Smooth muscle cell (in vitro differentiated cells): Measurements from ENCODE around the gene ANKRD40CL. TPM values are rescaled to one million over a fixed set of nuclear protein-coding genes. Genes with fewer than 3 reads are reported as not detected.

ENCODE experiments used
- DNase-seq: peaks from one replicate; lab custom pipeline; 2025; ENCODE audit not compliant: unreplicated experiment; lab: John Stamatoyannopoulos, UW
- H2AFZ ChIP-seq: fragments of 200-600 bp; sonication (generic); 2 replicates; pipeline ENCODE4 v1.6.0; 2016; ENCODE audit warnings: antibody characterized with exemption, low read depth, mild to moderate bottlenecking
- H3F3A ChIP-seq: fragments of 200-600 bp; sonication (generic); 2 replicates; pipeline ENCODE4 v1.6.0; 2017; ENCODE audit warnings: antibody characterized with exemption, low read depth
- H3K27ac ChIP-seq: fragments of 200-600 bp; sonication (generic); 2 replicates; pipeline ENCODE4 v1.5.1; 2016; ENCODE audit warnings: low read depth, mild to moderate bottlenecking
- H3K27me3 ChIP-seq: fragments of 200-600 bp; sonication (generic); 2 replicates; pipeline ENCODE4 v1.6.1; 2016; ENCODE audit warnings: low read depth, mild to moderate bottlenecking
- H3K36me3 ChIP-seq: fragments of 200-600 bp; sonication (generic); 2 replicates; pipeline ENCODE4 v1.5.1; 2016; ENCODE audit warnings: low read depth
- H3K4me1 ChIP-seq: fragments of 200-600 bp; sonication (generic); 2 replicates; pipeline ENCODE4 v1.5.1; 2016; ENCODE audit warnings: low read depth
- H3K4me2 ChIP-seq: fragments of 200-600 bp; sonication (generic); 2 replicates; pipeline ENCODE4 v1.6.0; 2016; ENCODE audit warnings: mild to moderate bottlenecking
- H3K4me3 ChIP-seq: fragments of 200-600 bp; sonication (generic); 2 replicates; pipeline ENCODE4 v1.5.1; 2016; ENCODE audit warnings: mild to moderate bottlenecking
- H3K79me2 ChIP-seq: fragments of 200-600 bp; sonication (generic); 2 replicates; pipeline ENCODE4 v1.6.0; 2016; ENCODE audit warnings: low read depth, mild to moderate bottlenecking
- H3K9ac ChIP-seq: fragments of 200-600 bp; sonication (generic); 2 replicates; pipeline ENCODE4 v1.6.0; 2016; ENCODE audit warnings: low read depth
- H3K9me3 ChIP-seq: fragments of 200-600 bp; sonication (generic); replicated peaks from 2 replicates; pipeline ENCODE4 v1.5.1; 2016; ENCODE audit warnings: low read depth
- H4K20me1 ChIP-seq: fragments of 200-600 bp; sonication (generic); 2 replicates; pipeline ENCODE4 v1.6.0; 2016; ENCODE audit warnings: low read depth
- WGBS: methylation state at CpG from one replicate; pipeline ENCODE4 v1.1.7; 2016; ENCODE audit warnings: low lambda C conversion rate; 5-methylcytosine and 5-hydroxymethylcytosine counted together
- polyA plus RNA-seq: library from polyadenylated mRNA; unstranded; fragments of >200 nt; fragmentation: Nextera tagmentation; extraction: Ambion mirVana; gene quantifications from 2 replicates; pipeline ENCODE4 v1.2.1, GENCODE V29; 2016
- total RNA-seq: library from RNA; depleted of rRNA; stranded (reverse); fragments of >200 nt; gene quantifications from 2 replicates; pipeline ENCODE4 v1.2.3, GENCODE V29; 2014
- TF ChIP-seq, protein P1 (sequence below): fragments of 200-600 bp; sonication (generic); IDR thresholded peaks from 2 replicates; pipeline ENCODE4 v1.5.1; 2017; ENCODE audit warnings: borderline replicate concordance, mild to moderate bottlenecking, antibody characterized with exemption; ENCODE audit not compliant: insufficient read depth, poor library complexity, severe bottlenecking

The ANKRD40CL gene
- total and polyA plus RNA-seq, 2 experiments from 2014 or later: not detected

DNA sequence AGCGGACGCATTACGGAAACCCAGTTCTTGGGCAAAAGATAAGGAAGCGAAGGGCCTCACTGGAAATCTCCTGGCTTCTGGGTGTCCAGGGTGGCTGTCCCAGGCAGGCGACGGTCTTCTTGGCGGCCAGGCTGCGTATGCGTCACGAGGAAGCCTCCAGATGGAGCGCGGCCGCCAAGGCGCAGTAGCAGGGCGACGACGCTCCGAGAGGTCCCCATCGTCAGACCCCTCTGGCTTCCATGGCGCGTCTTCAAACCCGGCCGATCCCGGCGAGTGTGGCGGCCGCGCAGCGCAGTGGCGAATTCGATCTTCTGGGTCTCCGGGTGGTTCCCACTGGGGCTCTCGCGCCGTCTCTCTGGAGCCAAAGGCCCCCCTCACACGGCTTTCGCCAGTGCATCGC is 13.8 kb upstream of the ANKRD40CL start:
- no peaks in the 10 kb centered on the region for H3K27me3 ChIP-seq
- no peaks in the 10 kb centered on the region for H3K9me3 ChIP-seq
- H3K79me2 ChIP-seq: no peaks in the 10 kb centered on the region
- H3K9ac ChIP-seq: no peak overlapping the region
- H3K4me1 ChIP-seq: no peaks in the 10 kb centered on the region
- no peak overlapping the region for H3K27ac ChIP-seq
- TF ChIP-seq, protein P1, sequence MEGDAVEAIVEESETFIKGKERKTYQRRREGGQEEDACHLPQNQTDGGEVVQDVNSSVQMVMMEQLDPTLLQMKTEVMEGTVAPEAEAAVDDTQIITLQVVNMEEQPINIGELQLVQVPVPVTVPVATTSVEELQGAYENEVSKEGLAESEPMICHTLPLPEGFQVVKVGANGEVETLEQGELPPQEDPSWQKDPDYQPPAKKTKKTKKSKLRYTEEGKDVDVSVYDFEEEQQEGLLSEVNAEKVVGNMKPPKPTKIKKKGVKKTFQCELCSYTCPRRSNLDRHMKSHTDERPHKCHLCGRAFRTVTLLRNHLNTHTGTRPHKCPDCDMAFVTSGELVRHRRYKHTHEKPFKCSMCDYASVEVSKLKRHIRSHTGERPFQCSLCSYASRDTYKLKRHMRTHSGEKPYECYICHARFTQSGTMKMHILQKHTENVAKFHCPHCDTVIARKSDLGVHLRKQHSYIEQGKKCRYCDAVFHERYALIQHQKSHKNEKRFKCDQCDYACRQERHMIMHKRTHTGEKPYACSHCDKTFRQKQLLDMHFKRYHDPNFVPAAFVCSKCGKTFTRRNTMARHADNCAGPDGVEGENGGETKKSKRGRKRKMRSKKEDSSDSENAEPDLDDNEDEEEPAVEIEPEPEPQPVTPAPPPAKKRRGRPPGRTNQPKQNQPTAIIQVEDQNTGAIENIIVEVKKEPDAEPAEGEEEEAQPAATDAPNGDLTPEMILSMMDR: no peak
- H4K20me1 ChIP-seq: no peaks in the 10 kb centered on the region
- WGBS: 97% methylated on average over 38 of the region's 38 CpGs
- H3F3A ChIP-seq: no peaks in the 10 kb centered on the region
- H2AFZ ChIP-seq: no peak overlapping the region
- H3K4me2 ChIP-seq: no peak overlapping the region
- H3K4me3 ChIP-seq: no peak overlapping the region
- no peak for DNase-seq
- H3K36me3 ChIP-seq: no peaks in the 10 kb centered on the region

DNA sequence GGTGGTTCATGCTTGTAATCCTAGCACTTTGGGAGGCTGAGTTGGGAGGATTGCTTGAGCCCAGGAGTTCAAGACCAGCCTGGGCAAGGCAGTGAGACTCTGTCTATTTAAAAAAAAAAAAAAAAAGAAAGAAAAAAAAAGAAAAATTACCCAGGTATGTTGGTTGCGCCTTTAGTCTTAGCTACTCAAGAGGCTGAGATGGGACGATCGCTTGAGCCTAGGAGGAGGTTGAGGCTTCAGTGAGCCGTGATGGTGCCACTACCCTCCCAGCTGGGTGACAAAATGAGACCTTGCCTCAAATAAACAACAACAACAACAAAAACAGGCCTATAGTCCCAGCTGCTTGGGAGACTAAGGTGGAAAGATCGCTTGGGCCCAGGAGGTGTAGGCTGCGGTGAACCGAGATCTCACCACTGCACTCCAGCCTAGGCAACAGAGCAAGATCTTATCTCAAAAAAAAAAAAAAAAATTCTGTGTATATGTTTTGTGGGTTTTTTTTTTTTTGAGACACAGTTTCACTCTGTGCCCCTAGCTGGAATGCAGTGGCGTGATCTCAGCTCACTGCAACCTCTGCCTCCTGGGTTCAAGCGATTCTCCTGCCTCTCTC is 12.5 kb upstream of the ANKRD40CL start:
- Histone ChIP-seq H3K79me2 (no peaks in the 10 kb centered on the region), H2AFZ (no peak overlapping the region), H3K9ac (no peak overlapping the region), H4K20me1 (no peaks in the 10 kb centered on the region), H3K9me3 (no peaks in the 10 kb centered on the region), H3K27me3 (no peaks in the 10 kb centered on the region), H3K4me1 (no peaks in the 10 kb centered on the region), H3K36me3 (no peaks in the 10 kb centered on the region), H3K4me3 (no peak overlapping the region), H3K4me2 (no peak overlapping the region), H3F3A (no peaks in the 10 kb centered on the region), H3K27ac (no peak overlapping the region)
- no peak for DNase-seq
- TF ChIP-seq, protein P1: no peak
- 96% methylated on average over 9 of the region's 9 CpGs for WGBS

DNA sequence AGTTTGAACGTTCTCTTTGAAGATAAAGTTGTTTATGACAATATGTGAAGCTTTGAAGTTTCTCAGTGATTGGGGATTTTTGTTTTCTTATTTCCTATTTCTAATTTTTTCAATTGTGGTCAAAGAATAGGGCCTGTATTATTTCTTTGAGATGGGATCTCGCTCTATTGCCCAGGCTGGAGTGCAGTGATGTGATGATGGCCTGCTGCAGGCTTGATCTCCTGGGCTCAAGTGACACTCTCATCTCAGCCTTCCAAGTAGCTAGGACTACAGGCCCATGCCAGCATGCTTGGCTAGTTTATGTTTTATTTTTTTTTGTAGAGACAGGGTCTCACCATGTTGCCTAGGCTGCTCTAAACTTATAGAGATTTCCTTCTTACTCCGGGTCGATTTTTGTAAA is 11.7 kb upstream of the ANKRD40CL start:
- no peak overlapping the region for H3K4me2 ChIP-seq
- H2AFZ ChIP-seq: no peak overlapping the region
- no peak for DNase-seq
- H4K20me1 ChIP-seq: no peaks in the 10 kb centered on the region
- H3K27ac ChIP-seq: no peak overlapping the region
- H3K27me3 ChIP-seq: no peaks in the 10 kb centered on the region
- TF ChIP-seq, protein P1: no peak
- H3K79me2 ChIP-seq: no peaks in the 10 kb centered on the region
- H3K9me3 ChIP-seq: no peaks in the 10 kb centered on the region
- H3K4me3 ChIP-seq: no peak overlapping the region
- H3F3A ChIP-seq: no peaks in the 10 kb centered on the region
- no peaks in the 10 kb centered on the region for H3K4me1 ChIP-seq
- no peaks in the 10 kb centered on the region for H3K36me3 ChIP-seq
- 85% methylated on average over 4 of the region's 4 CpGs for WGBS
- H3K9ac ChIP-seq: no peak overlapping the region

DNA sequence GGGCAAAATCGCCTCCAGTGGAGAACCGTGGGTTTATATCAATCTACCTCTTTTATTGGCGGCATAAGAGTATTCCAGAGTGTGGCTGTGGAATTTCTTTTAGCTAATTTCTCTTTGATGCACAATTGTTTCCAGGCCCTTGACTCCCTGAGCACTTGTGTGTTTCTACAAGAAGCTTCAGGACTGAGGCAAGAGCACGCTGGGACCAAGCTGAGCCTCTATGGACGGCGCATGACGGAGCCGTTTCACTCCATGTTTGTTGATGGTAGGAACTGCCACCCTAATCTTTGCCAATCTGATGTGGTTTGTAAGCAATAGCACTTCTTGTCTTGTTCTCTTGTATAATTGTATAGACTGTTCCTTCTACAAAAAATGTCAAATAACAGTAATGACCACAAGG is 11.2 kb upstream of the ANKRD40CL start:
- DNase-seq: no peak
- no peaks in the 10 kb centered on the region for H4K20me1 ChIP-seq
- TF ChIP-seq, protein P1: no peak
- H3K79me2 ChIP-seq: no peaks in the 10 kb centered on the region
- H3K36me3 ChIP-seq: no peaks in the 10 kb centered on the region
- 94% methylated on average over 8 of the region's 8 CpGs for whole genome bisulfite sequencing
- no peak overlapping the region for H3K27ac ChIP-seq
- H3F3A ChIP-seq: no peaks in the 10 kb centered on the region
- no peaks in the 10 kb centered on the region for H3K4me1 ChIP-seq
- H3K4me3 ChIP-seq: no peak overlapping the region
- no peak overlapping the region for H2AFZ ChIP-seq
- no peak overlapping the region for H3K9ac ChIP-seq
- no peak overlapping the region for H3K4me2 ChIP-seq
- no peaks in the 10 kb centered on the region for H3K27me3 ChIP-seq
- H3K9me3 ChIP-seq: no peaks in the 10 kb centered on the region
